ENCODE data around the gene PRKCZ.

PRKCZ gene

DNA sequence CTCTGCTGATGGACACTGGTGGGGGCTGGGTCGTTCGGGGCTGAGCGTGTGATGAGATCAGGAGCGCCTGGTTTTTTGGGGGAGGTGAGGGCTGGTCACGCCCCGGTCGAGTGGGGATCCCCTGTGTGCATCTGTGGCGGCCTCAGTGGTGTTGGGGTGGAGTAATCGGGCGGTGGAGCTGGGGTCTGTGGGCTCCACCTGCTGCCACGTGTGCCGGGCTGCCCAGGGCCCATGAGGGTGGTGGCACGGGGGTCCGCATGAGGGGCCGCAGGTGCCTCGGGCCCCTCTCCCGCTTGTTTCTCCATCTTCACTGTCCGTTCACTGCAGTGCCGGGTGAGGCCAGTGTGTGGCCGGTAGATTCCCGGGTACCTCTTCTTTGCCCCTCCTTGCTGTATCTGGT lies 17.2 kb downstream of the PRKCZ start:
- no peak for DNase-seq (ENCODE audit: low read depth)

DNA sequence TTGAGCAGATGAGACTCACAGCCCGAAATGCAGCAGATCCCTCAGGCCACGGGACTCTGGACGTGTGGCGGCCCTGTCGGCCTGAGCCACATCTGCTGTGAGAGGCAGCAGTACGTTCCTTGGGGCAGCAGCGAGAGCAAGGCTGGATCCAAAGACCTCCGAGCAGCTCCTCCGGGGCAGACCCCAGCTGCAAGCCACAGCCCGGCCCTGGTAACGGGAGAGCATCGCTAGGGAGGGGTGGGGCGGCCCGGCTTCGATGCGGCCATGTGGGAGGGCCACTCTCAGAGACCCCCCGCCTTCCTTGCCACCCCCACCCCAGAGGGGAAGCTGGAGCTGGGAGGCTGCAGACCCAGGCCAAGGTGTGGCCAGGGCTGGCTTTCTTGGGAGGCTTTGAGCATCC lies 17.8 kb downstream of the PRKCZ start:
- DNase-seq (ENCODE audit: low read depth): no peak

DNA sequence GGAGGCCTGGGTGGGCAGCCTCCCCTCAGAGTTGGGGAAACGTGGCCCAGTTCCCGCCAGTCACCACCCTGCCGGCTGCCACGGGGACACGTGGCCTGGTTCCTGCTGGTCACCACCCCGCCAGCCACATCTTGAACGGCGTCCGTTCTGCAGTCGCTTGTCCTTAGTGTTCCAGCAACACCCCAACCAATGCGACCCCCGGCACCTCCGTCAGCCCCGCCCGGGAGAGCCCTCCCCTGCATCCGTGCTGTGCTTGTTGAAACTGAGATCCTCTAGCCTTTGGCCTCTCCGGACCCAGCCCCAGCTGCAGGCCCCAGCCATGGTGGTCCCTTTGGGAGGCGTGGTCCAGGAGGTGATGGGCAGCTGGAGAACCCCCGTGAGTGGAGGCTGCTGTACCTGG lies 18.7 kb downstream of the PRKCZ start:
- DNase-seq (ENCODE audit: low read depth): no peak

DNA sequence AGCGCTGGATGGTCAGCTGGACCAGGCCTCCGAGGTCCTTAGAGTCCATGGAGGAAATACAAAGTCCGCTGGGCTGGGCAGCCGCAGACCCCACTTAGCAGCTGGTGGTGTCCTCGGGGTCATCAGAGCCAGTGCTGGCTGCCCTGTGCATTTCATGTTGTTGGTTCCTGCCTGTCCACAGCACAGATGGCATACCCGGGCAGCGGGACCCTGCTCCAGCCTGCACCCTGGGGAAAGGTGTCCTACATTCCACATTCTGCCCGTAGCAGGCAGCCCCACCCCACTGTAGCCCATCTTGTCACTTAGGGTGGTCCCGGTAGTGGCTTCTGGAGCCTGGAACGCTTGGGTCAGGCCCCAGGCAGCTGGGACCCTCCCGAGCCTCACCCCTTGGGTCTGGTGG lies 19.8 kb downstream of the PRKCZ start:
- no peak for DNase-seq (ENCODE audit: low read depth)

DNA sequence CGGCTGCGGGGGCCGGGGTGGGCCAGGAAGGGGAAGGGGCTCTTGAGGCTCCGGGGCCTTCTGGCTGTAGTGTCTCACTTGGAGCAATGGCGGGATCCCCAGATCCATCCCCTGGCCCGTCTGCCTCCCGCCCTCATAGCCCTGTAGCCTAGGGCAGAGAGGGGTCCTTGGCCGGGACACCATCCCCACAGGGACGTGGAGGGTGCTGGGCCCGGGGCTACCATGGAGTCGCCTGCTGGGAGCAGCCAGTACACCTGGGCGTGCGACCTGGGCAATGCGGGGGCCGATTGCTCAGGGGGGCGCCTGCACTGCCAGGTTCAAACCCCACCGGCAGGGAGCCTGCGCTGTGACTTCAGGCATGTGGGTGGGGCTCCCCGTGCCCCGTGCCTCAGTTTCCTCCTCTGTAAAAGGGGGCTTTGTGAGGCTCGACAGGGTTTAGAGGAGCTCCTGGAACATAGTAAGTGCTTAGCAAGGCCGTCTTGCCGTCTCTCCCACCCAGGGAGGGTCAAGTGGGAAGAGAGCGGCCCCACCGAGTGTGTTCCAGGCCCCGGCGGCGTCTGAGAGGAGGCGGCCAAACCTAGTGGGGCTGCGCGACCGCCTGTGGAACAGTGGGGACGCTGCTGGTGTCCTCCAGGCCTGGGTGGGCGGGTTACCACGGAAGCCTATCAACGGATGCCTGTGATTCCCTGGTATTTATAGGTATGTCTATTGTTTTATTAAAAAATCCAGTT lies 20.8 kb downstream of the PRKCZ start:
- DNase-seq (ENCODE audit: low read depth): no peak

DNA sequence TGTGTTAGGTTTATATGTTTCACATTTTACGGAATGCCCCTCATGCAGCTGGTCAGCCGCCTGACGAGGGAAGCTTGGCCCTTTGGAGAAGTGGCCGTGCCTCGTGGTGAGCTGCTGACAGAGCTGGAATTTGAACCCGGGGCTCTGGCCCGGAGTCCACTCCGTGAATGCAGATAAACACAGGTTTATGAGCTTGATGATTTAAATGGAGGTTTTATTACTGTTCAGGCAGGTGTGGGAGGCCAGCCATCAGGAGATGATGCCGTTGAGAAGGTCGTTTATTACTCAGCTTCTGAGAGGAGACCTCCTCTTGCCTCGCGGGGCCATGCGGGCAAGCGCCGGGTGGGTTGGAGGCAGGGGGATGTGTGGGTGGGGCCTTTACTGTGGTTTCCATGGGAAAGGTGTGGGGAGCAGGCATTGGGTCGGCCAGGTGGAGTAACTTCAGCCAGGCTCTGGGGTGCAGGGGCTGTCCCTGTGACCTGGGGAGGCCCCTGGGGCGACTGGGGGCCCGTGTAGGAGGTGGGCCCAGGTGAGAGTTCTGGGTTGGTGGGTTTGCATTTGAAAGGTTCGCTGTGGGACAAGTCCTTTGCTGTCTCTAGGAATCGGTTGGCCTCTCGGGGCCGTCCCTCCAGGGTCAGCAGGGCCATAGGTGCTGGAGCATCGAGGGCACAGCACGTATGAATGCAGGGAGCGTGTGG lies 22.0 kb downstream of the PRKCZ start:
- no peak for DNase-seq (ENCODE audit: low read depth)

DNA sequence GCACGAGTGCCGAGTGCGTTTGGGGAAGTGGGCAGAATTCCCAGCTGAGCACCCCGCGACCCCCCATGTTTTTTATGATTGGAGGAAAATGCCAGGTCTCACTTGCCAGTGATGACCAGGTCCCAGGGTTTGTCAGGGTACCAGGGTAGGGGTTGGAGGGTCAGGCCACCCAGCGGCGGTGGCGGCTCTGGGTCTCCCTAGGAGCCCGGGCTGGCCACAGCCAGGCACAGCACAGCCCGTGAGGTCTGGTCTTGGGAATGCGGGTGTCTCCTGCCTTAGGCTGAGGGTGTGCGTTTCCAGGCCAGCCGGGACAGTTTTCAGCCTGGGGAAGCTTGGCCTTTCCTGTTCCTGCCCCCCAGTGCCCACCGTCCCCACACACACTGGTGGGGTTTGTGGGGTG lies 22.7 kb downstream of the PRKCZ start:
- DNase-seq (ENCODE audit: low read depth): no peak

DNA sequence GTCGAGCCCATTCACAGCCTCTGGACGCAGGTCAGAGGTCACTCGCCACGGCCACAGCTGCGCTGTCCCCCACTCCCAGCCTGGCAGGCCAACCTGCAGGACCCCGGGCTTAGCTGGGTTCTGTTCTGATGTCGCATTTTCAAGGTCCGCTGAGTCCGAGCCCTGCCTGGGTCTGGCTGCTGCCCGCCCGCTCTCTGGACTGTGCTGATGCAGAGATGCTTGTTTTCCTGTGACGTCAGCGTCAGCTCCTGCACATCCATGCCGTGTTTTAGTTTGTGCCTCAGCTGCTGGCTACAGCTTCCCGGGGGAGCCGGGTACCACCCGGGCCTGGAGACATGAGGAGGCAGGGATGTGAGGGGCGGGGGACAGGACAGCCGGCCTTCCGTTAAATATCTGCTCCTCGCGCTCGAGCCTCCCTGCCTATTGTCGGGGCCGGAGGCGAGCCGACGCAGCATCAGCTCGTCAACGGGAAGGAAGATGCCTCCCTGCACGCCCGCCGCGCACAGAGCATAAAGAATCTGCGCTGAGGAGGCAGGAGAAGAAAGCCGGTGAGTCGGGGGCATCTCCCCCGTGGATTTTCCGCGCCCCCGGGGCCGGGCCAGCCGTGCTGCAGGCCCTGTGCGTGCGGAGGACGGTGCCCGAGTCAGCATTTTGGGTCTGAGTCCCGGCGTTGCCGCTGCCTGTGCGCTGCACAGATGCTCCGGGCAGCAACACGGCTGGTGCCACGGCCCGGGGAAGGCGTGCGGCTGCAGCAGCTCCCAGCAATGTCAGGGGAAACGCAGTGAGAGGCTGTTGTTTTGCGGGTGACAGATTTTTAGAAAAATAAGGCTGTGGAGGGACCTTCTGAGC lies 23.4 kb downstream of the PRKCZ start:
- DNase-seq (ENCODE audit: low read depth): no peak

DNA sequence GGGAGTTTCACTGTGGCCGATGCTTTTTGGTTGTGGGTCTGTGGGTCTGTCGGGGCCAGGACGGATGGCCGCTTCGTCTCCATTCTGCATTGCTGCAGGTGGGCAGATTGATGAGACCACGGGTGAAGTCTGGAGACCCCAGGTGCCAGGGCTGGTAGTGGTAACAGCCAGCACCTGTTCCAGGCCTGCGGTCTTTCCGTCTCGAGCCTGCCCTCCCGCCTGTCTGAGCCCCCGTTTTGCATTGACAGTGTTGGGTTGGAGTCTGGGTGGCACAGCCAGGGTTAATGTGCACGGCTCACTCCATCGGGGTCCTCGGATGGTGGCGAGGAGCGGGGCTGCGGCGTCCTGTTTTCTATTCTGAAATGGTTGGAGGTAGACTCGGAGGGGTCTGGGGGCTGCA lies 24.2 kb downstream of the PRKCZ start:
- no peak for DNase-seq (ENCODE audit: low read depth)

DNA sequence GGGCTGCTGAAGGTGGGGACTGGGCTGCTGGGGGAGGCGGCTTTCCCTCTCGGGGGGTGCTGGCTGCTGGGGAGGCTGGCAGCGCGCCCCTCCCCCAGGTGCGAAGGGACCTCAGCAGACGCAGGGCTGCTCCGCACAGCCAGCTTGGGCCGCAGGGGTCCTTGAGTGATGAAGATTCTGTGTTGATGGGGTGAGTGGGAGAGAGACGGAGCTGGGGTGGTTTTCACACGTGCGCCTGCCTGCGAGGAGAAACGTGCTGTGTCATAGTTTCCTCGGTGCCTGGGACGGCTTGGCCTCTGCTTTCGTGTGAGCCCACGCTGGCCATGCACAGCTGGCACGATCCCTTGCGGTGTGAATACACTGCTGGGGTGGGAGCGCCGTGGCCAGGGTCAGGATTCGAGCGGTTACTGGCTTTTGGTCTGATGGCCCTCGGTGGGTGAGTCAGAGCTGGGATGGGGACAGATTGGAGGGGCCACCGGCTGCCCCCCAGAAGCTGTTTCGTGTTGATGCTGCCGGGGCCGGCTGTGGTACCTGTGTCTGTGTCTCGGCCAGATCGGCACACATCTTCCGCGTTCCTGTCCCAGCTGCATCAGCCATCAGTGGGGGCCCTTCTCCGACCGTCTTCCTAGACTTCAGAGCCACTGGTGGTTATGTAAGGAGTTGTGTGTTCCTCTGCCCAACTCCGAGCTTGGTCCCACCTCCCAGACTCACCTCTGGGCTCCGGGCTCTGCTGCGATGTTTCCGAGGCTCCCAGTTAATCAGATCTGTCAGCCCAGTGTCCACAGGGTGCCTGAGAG lies 24.9 kb downstream of the PRKCZ start:
- no peak for DNase-seq (ENCODE audit: low read depth)

DNA sequence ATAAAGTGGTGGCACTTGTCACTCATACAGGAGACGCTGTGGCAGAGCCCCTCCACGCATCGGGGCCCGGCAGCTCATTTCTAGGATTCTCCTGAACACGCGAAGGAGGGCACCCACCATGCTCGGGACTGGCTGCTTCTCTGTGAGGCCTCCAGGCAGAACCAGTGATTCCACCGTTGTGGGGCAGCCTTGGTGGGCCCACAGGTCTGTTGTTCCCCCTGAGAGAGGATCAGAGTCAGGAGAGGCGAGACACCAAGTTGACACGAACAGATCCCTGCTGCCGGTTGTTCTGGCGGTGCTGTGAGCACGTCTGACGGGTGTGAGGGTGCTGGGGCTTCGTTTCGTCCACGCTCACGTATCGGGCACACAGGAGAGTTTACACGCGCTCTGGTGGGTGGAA lies 26.6 kb downstream of the PRKCZ start:
- DNase-seq (ENCODE audit: low read depth): no peak

DNA sequence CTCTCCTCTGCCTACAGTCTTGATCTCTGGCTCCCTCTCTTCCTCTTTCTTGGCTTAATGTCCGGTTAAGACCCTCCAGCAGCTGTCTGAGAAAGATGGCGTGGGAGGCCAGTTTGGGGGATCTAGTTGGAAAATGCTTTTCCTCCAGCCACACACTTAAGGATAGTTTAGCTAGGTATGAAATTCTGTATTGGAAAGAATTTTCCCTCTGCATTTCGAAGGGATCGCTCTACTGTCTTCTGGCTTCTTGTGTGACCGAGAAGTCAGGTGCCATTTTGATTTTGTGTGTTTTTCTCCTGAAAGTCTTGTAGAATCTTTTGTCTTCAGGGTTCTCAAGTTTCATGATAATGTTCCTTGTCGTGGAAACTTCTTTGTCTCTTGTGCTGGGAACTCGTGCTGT lies 28.0 kb downstream of the PRKCZ start:
- no peak for DNase-seq (ENCODE audit: low read depth)

DNA sequence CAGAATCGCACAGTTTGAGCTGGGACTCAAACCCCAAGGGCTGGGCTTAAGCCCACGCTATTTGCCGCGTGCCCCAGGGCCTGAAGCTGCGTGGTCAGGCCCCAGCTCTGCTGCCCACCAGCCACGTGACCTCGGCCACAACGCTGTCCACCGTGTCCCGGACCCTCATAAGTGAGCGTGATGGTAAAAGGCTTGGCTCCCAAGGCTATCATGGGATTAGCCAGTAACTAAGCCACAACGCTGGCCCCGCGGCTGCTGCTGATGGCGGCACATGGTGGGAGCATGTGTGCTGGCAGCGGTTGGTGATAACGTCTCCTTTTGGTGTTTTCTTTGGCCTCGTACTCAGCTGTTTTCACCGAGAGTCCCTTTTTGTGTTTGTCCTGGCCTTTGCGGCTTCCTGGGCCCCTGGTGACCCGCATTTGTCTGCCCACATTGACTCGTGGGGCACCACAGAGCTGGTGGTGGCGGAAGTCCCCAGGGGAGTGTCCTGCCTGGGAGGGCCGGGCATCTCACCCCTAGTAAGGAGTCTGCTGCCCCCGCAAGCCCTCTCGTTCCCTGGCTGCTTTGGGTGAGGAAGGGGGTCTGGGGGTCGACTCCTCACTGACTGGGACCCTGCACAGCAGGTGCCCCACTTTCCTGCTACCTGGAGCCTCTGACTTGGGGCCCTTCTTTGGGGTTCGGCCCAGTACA lies 29.3 kb downstream of the PRKCZ start:
- no peak for DNase-seq (ENCODE audit: low read depth)

DNA sequence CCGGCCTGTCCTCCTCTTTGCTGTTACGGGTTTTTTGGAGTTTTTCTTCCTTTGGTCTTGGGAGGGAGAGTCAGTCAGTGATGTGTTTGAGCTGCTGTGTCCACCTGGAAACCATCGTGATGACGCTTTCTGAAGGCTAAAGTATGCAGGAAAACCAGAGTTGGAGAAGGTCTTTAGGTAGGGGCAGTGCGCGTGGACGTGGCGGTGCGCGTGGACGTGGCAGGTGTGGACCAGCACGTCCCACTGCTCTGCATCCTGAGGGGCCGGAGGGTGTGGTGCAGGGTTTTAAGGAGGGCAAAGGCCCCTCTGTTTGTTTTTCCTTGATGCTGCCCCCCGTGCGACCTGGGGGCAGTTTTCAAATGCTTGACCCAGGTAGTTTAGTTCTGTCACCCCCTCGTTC lies 29.9 kb downstream of the PRKCZ start:
- DNase-seq (ENCODE audit: low read depth): no peak

DNA sequence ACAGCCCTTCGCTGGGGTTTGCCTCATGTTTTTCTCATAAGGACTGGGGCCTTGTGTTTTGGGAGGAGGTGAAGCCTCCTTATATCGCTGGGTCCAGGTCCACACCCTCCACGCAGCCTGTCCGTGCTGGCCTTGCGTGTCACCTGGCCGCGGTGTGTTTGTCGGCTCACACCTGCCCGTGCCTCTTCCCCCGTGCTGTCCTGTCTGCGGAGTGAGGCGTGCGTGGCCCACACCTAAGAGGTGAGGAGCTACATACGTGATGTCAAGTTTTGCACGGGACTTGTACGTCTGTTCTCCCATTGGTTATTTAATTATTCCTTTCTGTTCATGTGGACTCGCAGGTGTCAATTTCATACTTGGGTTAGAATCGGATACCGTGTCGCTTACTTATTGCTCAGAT lies 30.7 kb downstream of the PRKCZ start:
- DNase-seq (ENCODE audit: low read depth): no peak

DNA sequence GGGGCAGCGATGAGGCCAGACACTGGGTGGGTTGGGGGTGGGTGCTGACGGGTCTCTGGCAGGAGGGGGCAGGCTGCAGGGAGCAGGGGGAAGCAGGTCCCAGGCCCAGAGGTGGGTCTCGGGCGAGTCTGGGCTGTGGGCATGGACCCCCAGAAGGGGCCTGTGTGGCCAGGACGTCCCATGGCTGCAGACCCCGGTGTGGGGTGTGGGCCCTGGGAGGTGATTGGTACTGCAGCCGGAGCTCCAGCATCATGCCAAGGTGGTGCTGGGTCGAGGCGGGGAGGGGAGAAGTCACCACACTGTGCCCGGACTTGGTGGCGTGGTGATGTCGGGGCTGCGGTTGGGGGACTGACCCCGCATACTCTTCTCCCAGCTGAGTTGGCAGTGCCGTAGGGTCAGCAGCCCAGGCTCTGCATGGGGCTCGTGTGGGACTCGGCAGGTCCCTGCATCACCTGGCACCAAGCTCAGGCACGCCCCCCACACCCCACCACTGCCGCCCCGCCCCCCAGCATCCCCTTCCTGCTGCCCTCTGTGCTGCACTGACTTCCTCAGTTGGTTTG lies 31.2 kb downstream of the PRKCZ start:
- DNase-seq (ENCODE audit: low read depth): no peak

DNA sequence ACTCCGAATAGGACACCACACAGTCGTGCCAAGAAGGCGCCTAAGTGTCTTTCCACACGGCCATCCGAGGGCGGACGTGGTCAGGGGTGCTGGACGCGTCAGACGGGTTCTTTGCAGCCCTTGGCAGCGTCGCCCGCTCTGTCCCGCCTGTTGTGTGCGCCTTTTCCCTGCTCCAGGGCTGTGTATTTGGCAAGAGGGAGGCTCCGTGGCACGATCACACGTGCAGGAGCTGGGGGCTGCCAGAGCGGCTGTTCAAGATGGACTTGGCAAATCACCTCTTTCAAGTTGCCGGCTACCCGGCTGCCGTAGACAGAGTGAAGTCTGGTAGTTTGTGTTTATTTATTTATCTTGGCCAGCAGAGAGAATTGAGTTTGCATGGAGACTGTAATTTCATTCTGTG lies 31.9 kb downstream of the PRKCZ start:
- no peak for DNase-seq (ENCODE audit: low read depth)

DNA sequence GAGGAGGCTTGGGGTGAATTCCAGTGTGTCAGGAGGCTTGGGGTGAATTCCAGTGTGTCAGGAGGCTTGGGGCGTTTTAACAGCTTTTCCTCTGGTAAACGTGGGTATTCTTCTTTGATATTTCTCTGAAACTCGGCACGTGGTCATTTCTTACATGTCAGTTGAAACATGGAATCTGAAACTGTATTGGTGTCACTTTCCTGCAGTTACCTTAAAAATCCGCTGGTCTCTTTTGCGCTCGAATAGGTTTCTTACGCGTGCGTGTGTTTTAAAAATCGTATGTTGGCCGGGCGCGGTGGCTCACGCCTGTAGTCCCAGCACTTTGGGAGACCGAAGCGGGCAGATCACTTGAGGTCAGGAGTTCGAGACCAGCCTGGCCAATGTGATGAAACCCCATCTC lies 33.5 kb downstream of the PRKCZ start:
- no peak for DNase-seq (ENCODE audit: low read depth)

DNA sequence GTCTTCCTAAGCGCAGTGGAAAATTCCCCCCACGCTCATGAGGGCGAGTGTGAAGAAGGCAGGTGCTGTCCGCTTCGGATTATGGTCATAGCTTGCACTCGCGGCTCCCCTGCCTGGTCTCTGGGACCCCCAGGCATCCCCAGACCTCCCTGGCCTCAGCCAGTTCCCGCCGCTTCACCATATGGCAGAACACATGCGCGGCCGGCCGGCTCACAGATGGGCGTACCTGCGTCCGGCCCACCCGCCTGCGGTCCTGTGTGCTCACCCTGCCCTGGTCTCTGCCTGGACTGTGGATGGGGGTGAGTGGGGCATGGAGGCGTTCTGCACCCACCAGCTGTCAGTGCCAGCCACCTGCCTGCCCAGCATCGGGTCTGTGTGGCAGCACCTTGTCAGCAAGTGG lies 34.1 kb downstream of the PRKCZ start:
- DNase-seq (ENCODE audit: low read depth): no peak

DNA sequence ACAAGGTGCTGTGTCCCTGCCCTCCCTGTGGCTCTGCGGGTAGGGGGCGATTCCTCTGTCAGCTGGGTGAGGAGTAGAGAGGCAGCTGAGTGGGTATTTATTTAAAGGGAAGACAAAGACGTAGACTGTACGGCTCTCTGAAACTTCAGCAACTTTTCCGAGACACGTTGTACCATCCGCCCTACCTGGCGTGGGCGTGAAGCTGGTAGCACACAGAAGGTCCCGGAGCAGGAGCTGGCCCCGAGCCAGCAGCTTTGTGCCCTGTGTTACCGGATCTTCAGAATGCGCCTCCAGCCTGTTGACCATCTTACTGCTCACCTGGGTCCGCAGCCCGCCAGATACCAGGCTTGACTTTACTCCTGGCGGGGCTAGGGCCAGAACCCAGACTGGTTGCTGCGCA lies 34.9 kb downstream of the PRKCZ start:
- no peak for DNase-seq (ENCODE audit: low read depth)

DNA sequence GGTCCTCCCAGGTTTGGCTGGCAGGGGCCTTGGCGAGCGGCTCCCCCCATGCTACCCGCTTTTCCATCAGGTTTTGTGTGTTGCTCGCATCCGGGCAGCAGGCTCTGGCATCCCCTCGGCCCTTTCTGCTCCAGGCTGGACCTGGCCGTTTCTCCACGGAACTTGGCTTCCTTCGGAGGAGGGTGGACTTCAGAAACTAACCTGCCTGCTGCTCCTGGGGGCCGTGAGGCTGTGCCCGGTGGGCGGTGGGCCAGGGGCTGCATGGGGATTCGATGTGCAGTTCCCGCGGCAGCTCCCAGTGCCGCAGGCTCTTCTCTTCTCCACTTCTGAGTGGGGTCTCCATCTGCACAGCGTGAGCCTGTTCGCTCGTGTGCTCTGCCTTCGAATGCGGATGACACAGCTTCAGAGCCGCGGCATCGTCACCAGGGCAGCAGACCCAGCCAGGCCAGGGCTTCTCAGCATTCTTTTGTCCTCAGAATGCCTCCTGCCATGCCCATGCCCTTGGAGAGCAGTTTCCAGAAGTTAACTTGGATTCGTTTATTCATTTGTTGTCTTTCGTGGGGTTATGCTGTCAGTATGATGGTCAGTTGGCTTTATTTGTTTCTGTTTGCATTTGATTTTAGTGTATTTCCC lies 36.4 kb downstream of the PRKCZ start:
- no peak for DNase-seq (ENCODE audit: low read depth)
